ENCODE data around the gene MTAP. TPM values are rescaled to one million over a fixed set of nuclear protein-coding genes. Genes with fewer than 3 reads are reported as not detected.

The MTAP gene
- total RNA-seq, 2 experiments from 2014 or later, result 17.2 to 17.8 TPM

- TF ChIP-seq CTCF (IDR thresholded peaks at IDR 0.05), result no peak
- Mint-ChIP-seq H3K27ac (peak overlapping the region; percentile 17), H3K4me1 (ENCODE audit: low read depth) (peaks cover 30% of the 10 kb centered on the region), H3K4me3 (no peak overlapping the region), H3K36me3 (ENCODE audit: low read depth) (peaks cover 71% of the 10 kb centered on the region), H3K9me3 (no peaks in the 10 kb centered on the region), H3K27me3 (no peaks in the 10 kb centered on the region)
- Histone ChIP-seq H3K4me1 (ENCODE audit: insufficient read depth, low read length) (peaks cover 14% of the 10 kb centered on the region), H3K27me3 (ENCODE audit: control insufficient read depth in 1 of 2, insufficient read depth in 2 of 2, low read length in 2 of 2) (no peaks in the 10 kb centered on the region), H3K27ac (ENCODE audit: low read depth in 1 of 2, low read length in 2 of 2) (no peak overlapping the region), H3K36me3 (ENCODE audit: insufficient read depth, low read length) (peaks cover 39% of the 10 kb centered on the region), H3K9me3 (ENCODE audit: control insufficient read depth in 1 of 2, insufficient read depth in 1 of 2, low read length in 2 of 2) (no peaks in the 10 kb centered on the region), H3K4me3 (ENCODE audit: low read length) (no peak overlapping the region)
- intact Hi-C loops (cut with DNase I, micrococcal nuclease), result loop anchor here (2.0 to 5.0 kb wide), 3 partner anchors 305 to 641 kb away; no protein-coding TSS in a partner anchor
- ATAC-seq (ENCODE audit: poor library complexity) (no peak), DNase-seq (no peak)
- POLR2A ChIA-PET, result no interaction called here
- CTCF ChIA-PET, result interaction anchor here (3.0 to 5.3 kb wide), 3 partner anchors 196 to 640 kb away, joined by 17 to 37 read pairs (median 28); partner anchors contain the start of gene CDKN2B
These were observed 9.5 kb downstream of the MTAP start for GRCh38 chr9:21811914-21812313.

GRCh38 chr9:21812415-21812814 is 10.0 kb downstream of the MTAP start:
- H3K36me3 Mint-ChIP-seq (ENCODE audit: low read depth), result peaks cover 74% of the 10 kb centered on the region
- no peak for TF ChIP-seq CTCF (IDR thresholded peaks at IDR 0.05)
- H3K27me3 Mint-ChIP-seq, result no peaks in the 10 kb centered on the region
- H3K27ac Mint-ChIP-seq, result peak overlapping the region; percentile 74
- H3K4me1 ChIP-seq (ENCODE audit: insufficient read depth, low read length), result peaks cover 11% of the 10 kb centered on the region
- CTCF ChIA-PET, result interaction anchor here (3.0 to 5.3 kb wide), 3 partner anchors 196 to 640 kb away, joined by 17 to 37 read pairs (median 28); partner anchors contain the start of gene CDKN2B
- peaks cover 26% of the 10 kb centered on the region for H3K4me1 Mint-ChIP-seq (ENCODE audit: low read depth)
- H3K9me3 Mint-ChIP-seq, result no peaks in the 10 kb centered on the region
- no peak for ATAC-seq (ENCODE audit: poor library complexity)
- peaks cover 42% of the 10 kb centered on the region for H3K36me3 ChIP-seq (ENCODE audit: insufficient read depth, low read length)
- intact Hi-C loops (cut with DNase I, micrococcal nuclease), result loop anchor here (2.0 to 5.0 kb wide), 3 partner anchors 305 to 640 kb away; no protein-coding TSS in a partner anchor
- H3K4me3 Mint-ChIP-seq, result no peak overlapping the region
- DNase-seq, result no peak
- H3K27me3 ChIP-seq (ENCODE audit: control insufficient read depth in 1 of 2, insufficient read depth in 2 of 2, low read length in 2 of 2), result no peaks in the 10 kb centered on the region
- POLR2A ChIA-PET, result no interaction called here
- H3K9me3 ChIP-seq (ENCODE audit: control insufficient read depth in 1 of 2, insufficient read depth in 1 of 2, low read length in 2 of 2), result no peaks in the 10 kb centered on the region
- no peak overlapping the region for H3K27ac ChIP-seq (ENCODE audit: low read depth in 1 of 2, low read length in 2 of 2)
- no peak overlapping the region for H3K4me3 ChIP-seq (ENCODE audit: low read length)

GRCh38 chr9:21812946-21813568 is 10.6 kb downstream of the MTAP start:
- no peaks in the 10 kb centered on the region for H3K27me3 ChIP-seq (ENCODE audit: control insufficient read depth in 1 of 2, insufficient read depth in 2 of 2, low read length in 2 of 2)
- Mint-ChIP-seq H3K27ac (peak overlapping the region; percentile 74), H3K4me1 (ENCODE audit: low read depth) (peaks cover 19% of the 10 kb centered on the region), H3K4me3 (no peak overlapping the region), H3K27me3 (no peaks in the 10 kb centered on the region), H3K9me3 (no peaks in the 10 kb centered on the region), H3K36me3 (ENCODE audit: low read depth) (peaks cover 75% of the 10 kb centered on the region)
- DNase-seq (peak; percentile 45 to 83 (median 58)), ATAC-seq (ENCODE audit: poor library complexity) (peak; percentile 75)
- H3K4me1 ChIP-seq (ENCODE audit: insufficient read depth, low read length), result peaks cover 11% of the 10 kb centered on the region
- TF ChIP-seq CTCF (IDR thresholded peaks at IDR 0.05), result peak; percentile 84
- intact Hi-C loops (cut with DNase I, micrococcal nuclease), result loop anchor here (1.0 to 5.0 kb wide), 7 partner anchors 10 to 640 kb away; no protein-coding TSS in a partner anchor
- H3K4me3 ChIP-seq (ENCODE audit: low read length), result no peak overlapping the region
- CTCF ChIA-PET, result interaction anchor here (0.7 to 5.3 kb wide), 13 partner anchors 9 to 639 kb away, joined by 3 to 37 read pairs (median 4); partner anchors contain the start of gene CDKN2B
- POLR2A ChIA-PET, result interaction anchor here (0.8 to 1.6 kb wide), 7 partner anchors 8 to 639 kb away, joined by 3 to 9 read pairs (median 4); partner anchors contain the start of genes CDKN2A, CDKN2B-AS1 and MTAP
- H3K36me3 ChIP-seq (ENCODE audit: insufficient read depth, low read length), result peaks cover 43% of the 10 kb centered on the region
- H3K9me3 ChIP-seq (ENCODE audit: control insufficient read depth in 1 of 2, insufficient read depth in 1 of 2, low read length in 2 of 2), result no peaks in the 10 kb centered on the region
- H3K27ac ChIP-seq (ENCODE audit: low read depth in 1 of 2, low read length in 2 of 2), result no peak overlapping the region
